Measurements from ENCODE around the gene AHDC1.

DNA sequence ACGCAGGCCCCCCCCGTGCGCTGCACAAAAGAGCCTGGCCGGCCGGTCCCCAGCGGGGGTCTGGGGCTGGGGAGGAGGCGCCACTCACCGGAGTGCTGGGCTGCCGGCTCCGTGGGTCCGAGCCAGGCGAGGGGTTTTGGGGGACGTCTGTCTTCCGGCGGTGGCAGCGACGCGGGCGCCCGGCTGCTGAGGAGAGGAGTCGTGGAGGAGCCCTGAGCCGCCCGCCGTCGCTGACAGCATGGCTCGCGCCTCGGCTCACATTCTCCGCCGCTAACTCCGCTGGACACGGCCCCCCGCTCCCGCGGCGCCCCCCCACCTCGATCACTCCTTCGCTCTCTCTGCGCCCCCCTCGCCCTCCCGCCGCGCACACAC lies 649 bp downstream of the AHDC1 start:
- TF ChIP-seq, protein P1, sequence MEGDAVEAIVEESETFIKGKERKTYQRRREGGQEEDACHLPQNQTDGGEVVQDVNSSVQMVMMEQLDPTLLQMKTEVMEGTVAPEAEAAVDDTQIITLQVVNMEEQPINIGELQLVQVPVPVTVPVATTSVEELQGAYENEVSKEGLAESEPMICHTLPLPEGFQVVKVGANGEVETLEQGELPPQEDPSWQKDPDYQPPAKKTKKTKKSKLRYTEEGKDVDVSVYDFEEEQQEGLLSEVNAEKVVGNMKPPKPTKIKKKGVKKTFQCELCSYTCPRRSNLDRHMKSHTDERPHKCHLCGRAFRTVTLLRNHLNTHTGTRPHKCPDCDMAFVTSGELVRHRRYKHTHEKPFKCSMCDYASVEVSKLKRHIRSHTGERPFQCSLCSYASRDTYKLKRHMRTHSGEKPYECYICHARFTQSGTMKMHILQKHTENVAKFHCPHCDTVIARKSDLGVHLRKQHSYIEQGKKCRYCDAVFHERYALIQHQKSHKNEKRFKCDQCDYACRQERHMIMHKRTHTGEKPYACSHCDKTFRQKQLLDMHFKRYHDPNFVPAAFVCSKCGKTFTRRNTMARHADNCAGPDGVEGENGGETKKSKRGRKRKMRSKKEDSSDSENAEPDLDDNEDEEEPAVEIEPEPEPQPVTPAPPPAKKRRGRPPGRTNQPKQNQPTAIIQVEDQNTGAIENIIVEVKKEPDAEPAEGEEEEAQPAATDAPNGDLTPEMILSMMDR (conservative IDR thresholded peaks at IDR 0.05 in 1 of 2, IDR thresholded peaks at IDR 0.05 in 1 of 2; ENCODE audit: low read depth in 1 of 2, low read length in 2 of 2) = no peak
- no peak for TF ChIP-seq EZH2 (IDR thresholded peaks at IDR 0.05; ENCODE audit: low read length, missing control alignments)

Data from fibroblast of lung (primary cell).